T-helper 1 cell (primary cell): ENCODE measurements around the gene KIF6.
"Not testable (repeated sequence)": the region's sequence is repeated elsewhere in the genome, so short reads cannot be mapped to it uniquely, and the experiment has no call there.

Source experiments
- DNase-seq, 5 donors: peaks; one replicate each; pipeline ENCODE4 v3.0.0-alpha.2; 2012 to 2020

The KIF6 gene

GRCh38 chr6:39707962-39708683 lies 17.1 kb downstream of the KIF6 start:
- no peak for DNase-seq

- no peak for DNase-seq
Measured at GRCh38 chr6:39706819-39707335, 18.3 kb downstream of the KIF6 start.

DNA sequence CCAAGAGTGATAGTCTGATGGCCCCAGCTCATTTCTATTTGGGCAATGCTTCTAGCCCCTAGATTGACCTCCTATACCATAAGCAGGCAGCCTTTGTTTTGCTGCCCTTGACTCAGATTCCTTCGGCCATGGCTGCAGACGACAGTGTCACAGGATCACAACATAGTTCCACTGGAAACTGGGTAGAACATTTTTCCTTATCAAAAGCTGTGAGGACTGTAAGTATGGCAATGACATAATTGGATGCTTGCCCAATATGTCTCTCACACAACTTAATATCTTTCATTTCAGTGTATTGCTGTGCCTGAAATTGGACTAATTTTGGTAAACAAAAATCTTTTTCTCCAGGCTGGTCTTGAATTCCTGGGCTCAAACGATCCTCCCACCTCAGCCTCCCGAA lies 22.9 kb downstream of the KIF6 start:
- no peak for DNase-seq

GRCh38 chr6:39700362-39700761 lies 24.8 kb downstream of the KIF6 start:
- no peak for DNase-seq

- DNase-seq: no peak
Measured at GRCh38 chr6:39698789-39699188, 26.4 kb downstream of the KIF6 start.

DNA sequence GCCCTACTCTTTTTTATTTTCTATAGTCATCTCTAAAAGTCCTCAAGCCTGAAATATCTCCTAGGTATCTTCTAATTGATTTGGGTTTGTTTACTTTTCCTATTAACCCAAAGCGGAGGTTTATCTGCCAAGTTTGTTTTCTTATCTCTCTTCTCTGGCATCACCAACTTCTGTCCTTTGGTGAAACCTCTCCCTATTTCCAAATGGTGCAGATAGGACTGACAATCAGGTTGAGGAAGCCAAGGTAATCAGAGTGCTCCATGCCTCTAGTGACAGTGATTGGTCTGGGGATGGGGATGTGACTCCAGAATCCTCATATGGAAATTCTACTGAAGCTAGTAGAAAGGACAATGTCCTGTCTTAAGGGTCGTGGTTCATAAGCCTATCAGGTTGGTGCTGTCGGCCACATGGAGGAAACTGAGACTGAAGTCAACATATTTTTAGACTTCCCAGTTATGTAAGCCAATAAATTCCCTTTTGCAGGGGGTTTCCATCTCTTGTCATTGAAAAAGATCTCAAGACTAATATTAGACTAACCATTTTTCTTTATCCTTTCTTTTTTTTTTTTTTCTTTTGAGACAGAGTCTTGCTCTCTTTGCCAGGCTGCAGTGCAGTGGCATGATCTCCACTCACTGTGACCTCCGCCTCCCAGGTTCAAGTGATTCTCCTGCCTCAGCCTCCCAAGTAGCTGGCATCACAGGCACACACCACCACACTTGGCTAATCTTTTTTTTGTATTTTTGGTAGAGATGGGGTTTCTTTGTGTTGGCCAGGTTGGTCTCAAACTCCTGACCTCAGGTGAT lies 28.0 kb downstream of the KIF6 start:
- DNase-seq: no peak

- DNase-seq: no peak
Measured at GRCh38 chr6:39695447-39695846, 29.8 kb downstream of the KIF6 start.

DNA sequence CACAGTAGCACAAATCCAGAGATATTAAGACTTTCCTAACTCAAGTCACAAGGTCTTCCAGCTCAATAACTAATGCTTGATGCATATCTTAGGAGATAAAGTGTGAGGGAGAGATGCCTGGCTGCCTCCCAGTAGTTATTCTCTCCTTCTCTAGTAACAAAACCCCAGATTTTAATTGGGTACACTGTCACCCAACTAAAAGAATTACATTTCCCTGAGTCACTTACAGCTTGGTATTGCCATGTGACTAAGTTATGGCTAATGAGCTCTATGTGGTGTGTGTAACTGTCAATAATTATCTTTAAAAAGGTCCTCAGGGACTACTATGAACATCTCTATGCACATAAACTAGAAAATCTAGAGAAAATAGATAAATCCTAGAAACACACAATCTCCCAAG lies 32.0 kb downstream of the KIF6 start:
- no peak for DNase-seq

- no peak for DNase-seq
Measured at GRCh38 chr6:39688494-39688893, 36.7 kb downstream of the KIF6 start.

- no peak for DNase-seq
Measured at GRCh38 chr6:39686976-39687375, 38.2 kb downstream of the KIF6 start.

DNA sequence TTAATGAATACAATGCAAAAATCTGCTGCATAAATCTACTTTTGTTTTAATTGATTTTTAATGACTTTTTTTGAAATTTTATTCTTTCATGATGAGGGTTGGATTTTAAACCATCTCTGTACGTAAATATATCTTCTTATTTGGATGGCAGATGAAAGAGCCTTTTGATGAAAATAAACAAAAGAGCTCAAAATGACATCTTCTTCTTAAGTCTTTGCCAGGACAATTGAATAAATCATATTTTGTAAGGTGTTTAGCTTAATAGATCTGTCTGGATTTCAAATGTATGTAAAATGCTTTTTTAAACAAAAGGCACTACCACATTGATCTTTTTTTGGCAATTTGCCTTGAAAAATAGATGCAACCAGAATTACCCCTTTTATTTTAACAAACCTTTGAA lies 39.3 kb downstream of the KIF6 start:
- DNase-seq: no peak

DNA sequence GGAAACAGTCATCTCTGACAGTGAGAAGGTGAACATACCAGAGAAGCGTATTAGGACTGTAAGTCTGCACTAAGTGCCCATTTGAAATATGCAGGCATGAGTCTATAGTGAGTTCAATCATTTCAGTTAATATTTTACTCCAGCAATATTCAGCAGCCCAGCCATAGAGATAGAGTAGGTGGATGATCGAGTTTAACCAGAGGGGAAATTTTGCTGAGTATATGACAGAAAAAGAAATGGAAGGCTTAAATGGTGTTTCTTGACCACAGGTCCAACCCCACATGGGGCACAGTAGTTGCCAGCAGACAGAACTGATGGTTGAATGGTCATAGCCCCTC lies 39.8 kb downstream of the KIF6 start:
- DNase-seq: no peak

- DNase-seq: no peak
Measured at GRCh38 chr6:39684790-39685488, 40.3 kb downstream of the KIF6 start.

GRCh38 chr6:39681674-39682121 lies 43.5 kb downstream of the KIF6 start:
- no peak for DNase-seq

- no peak for DNase-seq
Measured at GRCh38 chr6:39678914-39679313, 46.3 kb downstream of the KIF6 start.

DNA sequence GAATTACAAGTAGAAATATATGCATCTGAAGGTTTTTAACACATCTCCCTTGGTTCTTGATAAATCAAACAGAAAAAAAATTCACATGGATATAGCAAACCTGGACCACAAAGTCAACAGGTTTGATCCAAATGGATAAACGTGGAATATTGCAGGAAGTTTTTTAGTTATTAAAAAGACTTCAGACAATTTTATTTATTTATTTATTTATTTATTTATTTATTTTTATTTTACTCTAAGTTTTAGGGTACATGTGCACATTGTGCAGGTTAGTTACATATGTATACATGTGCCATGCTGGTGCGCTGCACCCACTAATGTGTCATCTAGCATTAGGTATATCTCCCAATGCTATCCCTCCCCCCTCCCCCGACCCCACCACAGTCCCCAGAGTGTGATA lies 47.9 kb downstream of the KIF6 start:
- not testable (repeated sequence) for DNase-seq

DNA sequence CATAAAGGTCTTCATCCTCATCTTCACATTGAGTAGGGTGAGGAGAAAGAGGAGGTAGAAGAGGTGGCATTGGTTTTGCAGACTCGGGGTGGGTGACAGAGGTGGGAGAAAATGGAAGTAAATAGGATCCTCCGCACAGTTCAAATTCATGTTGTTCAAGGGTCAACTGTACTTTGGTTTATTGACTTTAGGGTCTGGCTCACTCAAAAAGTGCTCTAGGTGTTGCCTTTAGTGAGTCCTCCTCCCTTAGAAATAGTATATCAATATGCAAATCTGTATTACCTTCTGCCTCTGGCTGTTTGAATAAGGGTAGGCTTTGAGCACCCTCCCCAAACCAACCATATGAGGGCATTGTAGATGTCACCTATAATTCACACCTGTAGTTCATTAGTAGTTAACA lies 54.7 kb downstream of the KIF6 start:
- DNase-seq: no peak

DNA sequence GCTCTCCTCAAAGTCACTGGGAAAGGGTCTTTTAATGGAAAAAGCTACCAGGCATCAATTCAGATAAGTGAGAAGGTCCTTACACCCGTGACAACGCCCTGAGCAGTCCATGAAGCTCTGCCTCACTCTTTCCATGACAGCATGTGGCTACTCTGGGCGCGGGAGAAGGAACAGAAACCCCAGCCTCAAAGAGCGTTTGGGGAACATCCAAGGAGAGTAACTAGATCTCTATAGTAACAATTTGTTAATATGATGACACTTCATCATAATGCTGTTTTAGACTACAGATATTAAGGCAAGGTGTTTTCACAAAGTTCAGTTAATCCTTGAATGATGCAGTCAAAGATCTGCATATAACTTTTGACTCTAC lies 55.2 kb downstream of the KIF6 start:
- DNase-seq: no peak

GRCh38 chr6:39669207-39669972 lies 55.8 kb downstream of the KIF6 start:
- no peak for DNase-seq

DNA sequence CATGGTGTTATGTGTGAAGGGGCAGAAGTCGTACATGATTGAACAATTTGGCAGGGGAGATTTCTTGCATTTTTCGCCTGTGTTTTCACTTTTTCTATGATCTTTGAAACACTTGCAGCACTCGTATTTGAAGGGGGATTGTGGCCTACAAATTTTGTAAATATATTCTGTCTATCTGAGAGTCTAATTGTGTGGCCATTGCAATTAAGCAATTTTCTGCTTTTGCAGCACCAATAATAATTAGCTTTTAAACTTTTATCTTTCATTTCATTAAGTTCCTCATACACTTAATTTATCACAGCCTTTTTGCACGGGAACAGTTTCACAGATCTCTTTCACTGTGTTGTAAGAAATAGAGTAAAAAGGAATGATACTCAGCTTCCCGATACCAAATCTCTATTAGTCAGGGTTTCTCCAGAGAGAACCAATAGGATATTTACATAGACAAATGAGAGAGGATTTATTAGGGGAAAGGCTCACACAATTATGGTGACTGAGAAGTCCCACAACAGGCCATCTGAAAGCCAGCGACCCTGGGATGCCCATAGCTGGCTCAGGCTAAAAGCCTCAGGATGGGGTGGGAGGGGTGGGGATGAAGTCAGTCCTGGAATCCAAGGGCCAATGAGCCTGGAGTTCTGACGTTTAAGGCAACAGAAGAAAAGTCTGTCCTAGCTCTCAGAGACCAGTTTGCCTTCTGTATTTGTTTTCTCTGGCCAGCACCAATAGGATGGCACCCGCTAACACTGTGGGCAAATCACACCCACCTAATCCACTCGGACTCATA lies 58.3 kb downstream of the KIF6 start:
- DNase-seq: no peak

GRCh38 chr6:39665861-39666260 lies 59.3 kb downstream of the KIF6 start:
- no peak for DNase-seq

DNA sequence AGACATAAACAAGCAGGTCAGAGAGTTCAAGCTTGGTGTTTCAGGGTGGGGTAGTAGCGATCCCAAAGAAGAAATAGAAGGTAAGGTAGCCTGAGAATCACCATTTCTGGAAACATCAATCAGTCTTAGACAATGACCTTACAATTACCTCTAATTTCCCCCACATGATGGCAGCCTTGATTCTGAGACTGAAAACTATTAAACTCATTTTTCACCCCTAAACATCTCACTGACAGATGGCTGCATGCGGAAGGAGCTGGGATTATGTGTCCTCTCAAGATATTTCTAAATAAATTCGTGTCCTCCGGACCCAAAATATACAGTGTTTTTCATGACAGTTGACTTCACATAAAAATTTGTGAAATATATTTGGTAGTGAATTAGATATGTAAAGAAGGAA lies 61.0 kb downstream of the KIF6 start:
- no peak for DNase-seq
